A549 (cell line): ENCODE measurements around the gene ATAD2B. TPM values are rescaled to one million over a fixed set of nuclear protein-coding genes. Genes with fewer than 3 reads are reported as not detected.
A peak's percentile ranks its signal among the peaks of the same experiment; 100 is the strongest.

Source experiments
- ATAC-seq, 2 experiments: fragments of 200-7000 bp in 1 of 2; fragments of >200 bp in 1 of 2; cut with Nextera tagmentation in 1 of 2; cut with Tn5 transposase in 1 of 2; 3 replicates each; pipeline versions ENCODE4 v1.8.0 to v1.9.1; 2018 to 2020; ENCODE audit warnings: mild to moderate bottlenecking in 1 of 2, moderate library complexity in 1 of 2
- CTCF ChIA-PET: fragments of 300-600 bp; sonication (Branson Sonifier 250); formaldehyde crosslinking; extraction: SDS; loops from one replicate; lab custom pipeline; 2021; ENCODE audit warnings: antibody characterized with exemption, inconsistent platforms; lab: Yijun Ruan, JAX
- POLR2A ChIA-PET: fragments of 350-600 bp; formaldehyde crosslinking; extraction: SDS; loops from one replicate; lab custom pipeline; 2021; ENCODE audit warnings: antibody characterized with exemption, inconsistent platforms; lab: Yijun Ruan, JAX
- DNase-seq, 2 experiments: peaks; one replicate each; pipeline versions ENCODE4 v3.0.0 to v3.0.0-alpha.2; 2011 to 2016; ENCODE audit warnings: low read depth in 1 of 2, low spot score in 1 of 2
- FAIRE-seq: peaks from 2 replicates; lab custom pipeline; 2011; peaks lifted over from hg19 to GRCh38; lab: Jason Lieb, UNC
- H3K27ac ChIP-seq, 2 experiments: fragments of >200 bp; sonication (Bioruptor Twin); formaldehyde crosslinking; 3 replicates each; pipeline ENCODE4 v1.5.1; 2016 to 2017
- H3K4me1 ChIP-seq: fragments of >200 bp; sonication (Bioruptor Twin); formaldehyde crosslinking; 3 replicates; pipeline ENCODE4 v1.6.1; 2016
- H3K4me2 ChIP-seq: fragments of >200 bp; sonication (Bioruptor Twin); formaldehyde crosslinking; 3 replicates; pipeline ENCODE4 v1.6.1; 2016
- H3K4me3 ChIP-seq: fragments of >200 bp; sonication (Bioruptor Twin); formaldehyde crosslinking; 3 replicates; pipeline ENCODE4 v1.5.1; 2016
- H3K9me3 ChIP-seq: fragments of >200 bp; sonication (Bioruptor Twin); formaldehyde crosslinking; 3 replicates; pipeline ENCODE4 v1.6.1; 2016
- ATOH8 ChIP-seq: fragments of 250-450 bp; sonication (Bioruptor Pico); IDR thresholded peaks from 2 replicates; pipeline ENCODE4 v1.5.0; 2020; ENCODE audit warnings: low read depth, mild to moderate bottlenecking, moderate library complexity
- CBX8 ChIP-seq: fragments of 200-600 bp; sonication (generic); IDR thresholded peaks from 2 replicates; pipeline ENCODE4 v1.6.1; 2016
- ESRRA ChIP-seq: fragments of 150-350 bp; IDR thresholded peaks from 2 replicates; pipeline ENCODE4 v1.6.1; 2014; ENCODE audit warnings: mild to moderate bottlenecking, low read length, borderline replicate concordance
- FOSB ChIP-seq: fragments of 250-450 bp; sonication (Bioruptor Pico); IDR thresholded peaks from 2 replicates; pipeline ENCODE4 v1.5.0; 2020; ENCODE audit warnings: mild to moderate bottlenecking, moderate library complexity
- HMGXB4 ChIP-seq: fragments of 250-450 bp; sonication (Bioruptor Pico); IDR thresholded peaks from 2 replicates; pipeline ENCODE4 v1.5.0; 2021; ENCODE audit warnings: mild to moderate bottlenecking, moderate library complexity, borderline replicate concordance
- HOXA7 ChIP-seq: fragments of 250-450 bp; sonication (Bioruptor Pico); IDR thresholded peaks from 2 replicates; pipeline ENCODE4 v1.5.0; 2020; ENCODE audit warnings: mild to moderate bottlenecking, moderate library complexity
- HOXB13 ChIP-seq: fragments of 250-450 bp; sonication (Bioruptor Pico); IDR thresholded peaks from 2 replicates; pipeline ENCODE4 v1.5.0; 2020; ENCODE audit warnings: low read depth, mild to moderate bottlenecking, moderate library complexity
- JUNB ChIP-seq: fragments of >200 bp; sonication (Bioruptor Twin); formaldehyde crosslinking; IDR thresholded peaks from 2 replicates; pipeline ENCODE4 v1.6.1; 2016
- MAFK ChIP-seq: fragments of 450-650 bp; IDR thresholded peaks from 2 replicates; pipeline ENCODE4 v1.6.1; 2014; ENCODE audit not compliant: partially characterized antibody
- NPAS2 ChIP-seq: fragments of 250-450 bp; sonication (Bioruptor Pico); IDR thresholded peaks from 2 replicates; pipeline ENCODE4 v1.8.0; 2022; ENCODE audit warnings: mild to moderate bottlenecking, moderate library complexity, borderline replicate concordance
- PBX3 ChIP-seq: IDR thresholded peaks from 2 replicates; pipeline ENCODE4 v1.6.1; 2012
- POLR2A ChIP-seq: IDR thresholded peaks from 2 replicates; pipeline ENCODE4 v1.6.1; 2012; ENCODE audit warnings: mild to moderate bottlenecking, low read length
- REST ChIP-seq: fragments of 200-600 bp; sonication (generic); IDR thresholded peaks from 2 replicates; pipeline ENCODE4 v1.6.1; 2016; ENCODE audit warnings: antibody characterized with exemption, mild to moderate bottlenecking, moderate library complexity
- TP53 ChIP-seq: fragments of 250-450 bp; sonication (Bioruptor Pico); IDR thresholded peaks from 2 replicates; pipeline ENCODE4 v1.5.0; 2021; ENCODE audit warnings: mild to moderate bottlenecking, moderate library complexity
- ZC3H11A ChIP-seq: fragments of 450-650 bp; IDR thresholded peaks from 2 replicates; pipeline ENCODE4 v1.6.1; 2014; ENCODE audit warnings: antibody characterized with exemption, mild to moderate bottlenecking
- WGBS: methylation state at CpG from one replicate; pipeline ENCODE4 v1.1.6; 2017; ENCODE audit errors: missing lambda C conversion rate; 5-methylcytosine and 5-hydroxymethylcytosine counted together
- polyA plus RNA-seq, 4 experiments: library from polyadenylated mRNA; depleted of rRNA in 3 of 4; stranded (reverse); fragments of >200 nt; fragmentation: RNase III in 1 of 4; extraction: RNeasy Plus Mini Kit Qiagen cat#74134 plus additional on column Dnase treatment in 1 of 4; gene quantifications; 2 replicates in 3 of 4; 3 replicates in 1 of 4; pipeline ENCODE4 v1.2.3, GENCODE V29; 2011 to 2017

ATAD2B gene
- polyA plus RNA-seq, 2 of the 4 experiments (the other 2 are of a cell fraction) = 5.4 to 13.1 TPM

GRCh38 chr2:23707096-23707495 lies 219.8 kb downstream of the ATAD2B start (continued):
- TF ChIP-seq ZC3H11A (no peak), NPAS2 (no peak), HMGXB4 (CRISPR knock-in tag) (no peak)
- TF ChIP-seq, all 56 proteins: peak for 0

GRCh38 chr2:23706613-23707078 lies 220.3 kb downstream of the ATAD2B start:
- TF ChIP-seq ESRRA = no peak
- no peak for TF ChIP-seq JUNB
- TF ChIP-seq HOXA7 (CRISPR knock-in tag) = no peak
- TF ChIP-seq REST = no peak
- peak; percentile 69 for TF ChIP-seq MAFK
- POLR2A ChIA-PET = no interaction called here

GRCh38 chr2:23705771-23706612 lies 220.9 kb downstream of the ATAD2B start:
- FAIRE-seq = no peak
- H3K4me3 ChIP-seq = no peak overlapping the region
- ChIA-PET CTCF (interaction anchor here (1.2 kb wide), 1 partner anchor 12 kb away, joined by 3 read pairs; no protein-coding TSS in a partner anchor), POLR2A (no interaction called here)
- no peak overlapping the region for H3K27ac ChIP-seq
- H3K4me1 ChIP-seq = no peaks in the 10 kb centered on the region
- TF ChIP-seq FOSB = no peak
- TF ChIP-seq HOXB13 (CRISPR knock-in tag) = no peak
- TF ChIP-seq POLR2A = no peak
- TF ChIP-seq ATOH8 (CRISPR knock-in tag) = no peak
- TF ChIP-seq HMGXB4 (CRISPR knock-in tag) = no peak
- no peak for TF ChIP-seq PBX3
- no peak for TF ChIP-seq CBX8
- TF ChIP-seq TP53 = no peak
- TF ChIP-seq, all 56 proteins: peak for 0
- no peak for ATAC-seq
- 92% methylated on average over 18 of the region's 18 CpGs for WGBS
- no peak for DNase-seq
- H3K4me2 ChIP-seq = no peak overlapping the region
- H3K9me3 ChIP-seq = no peaks in the 10 kb centered on the region

More at GRCh38 chr2:23706613-23707078, 220.3 kb downstream of the ATAD2B start:
- no peaks in the 10 kb centered on the region for H3K4me1 ChIP-seq
- H3K4me3 ChIP-seq = no peak overlapping the region
- FAIRE-seq (no peak), ATAC-seq (no peak), DNase-seq (no peak)
- H3K9me3 ChIP-seq = no peaks in the 10 kb centered on the region
- 97% methylated on average over 18 of the region's 18 CpGs for WGBS
- H3K27ac ChIP-seq = no peak overlapping the region
- no peak overlapping the region for H3K4me2 ChIP-seq
- CTCF ChIA-PET = no interaction called here
